Measurements from ENCODE around the gene LRP5.

- TF ChIP-seq CTCF (conservative IDR thresholded peaks at IDR 0.05): no peak
- no peak for TF ChIP-seq EZH2 (IDR thresholded peaks at IDR 0.05; ENCODE audit: low read depth)
Observed at GRCh38 chr11:68346462-68346790, 34.0 kb downstream of the LRP5 start.
